Activated naive CD8-positive, alpha-beta T cell treated with anti-CD3 and anti-CD28 coated beads, Interleukin-2, amount 50 U/mL, for 16 hours (primary cell): Measurements from ENCODE around the gene EML1.

Experiments
- DNase-seq: peaks from one replicate; pipeline ENCODE4 v3.0.0-alpha.2; 2020; ENCODE audit warnings: low read depth, low spot score

Gene EML1

GRCh38 chr14:99779751-99780150, 13.5 kb upstream of the EML1 start:
- no peak for DNase-seq

GRCh38 chr14:99780690-99781089, 12.5 kb upstream of the EML1 start:
- DNase-seq: no peak

GRCh38 chr14:99781091-99781490, 12.1 kb upstream of the EML1 start:
- DNase-seq: no peak

- no peak for DNase-seq
Observed at GRCh38 chr14:99781853-99782610, 11.2 kb upstream of the EML1 start.

- DNase-seq: no peak
Observed at GRCh38 chr14:99784508-99784907, 8.7 kb upstream of the EML1 start.

GRCh38 chr14:99785426-99785825, 7.8 kb upstream of the EML1 start:
- no peak for DNase-seq

GRCh38 chr14:99786511-99786989, 6.7 kb upstream of the EML1 start:
- no peak for DNase-seq

GRCh38 chr14:99788713-99789112, 4.5 kb upstream of the EML1 start:
- DNase-seq: no peak

- no peak for DNase-seq
Observed at GRCh38 chr14:99789581-99789980, 3.6 kb upstream of the EML1 start.

GRCh38 chr14:99790201-99790977, 2.8 kb upstream of the EML1 start:
- no peak for DNase-seq

GRCh38 chr14:99790978-99791376, 2.2 kb upstream of the EML1 start:
- no peak for DNase-seq

GRCh38 chr14:99791476-99792209, 1.6 kb upstream of the EML1 start:
- no peak for DNase-seq

- DNase-seq: no peak
Observed at GRCh38 chr14:99792210-99792535, 1.0 kb upstream of the EML1 start.

GRCh38 chr14:99792551-99793212, 531 bp upstream of the EML1 start:
- DNase-seq: no peak

GRCh38 chr14:99794151-99794780, 1.1 kb downstream of the EML1 start:
- DNase-seq: no peak

GRCh38 chr14:99795046-99795445, 1.8 kb downstream of the EML1 start:
- DNase-seq: no peak

- DNase-seq: no peak
Observed at GRCh38 chr14:99797231-99797630, 4.0 kb downstream of the EML1 start.

GRCh38 chr14:99800781-99801180, 7.6 kb downstream of the EML1 start:
- DNase-seq: no peak

- DNase-seq: no peak
Observed at GRCh38 chr14:99802301-99803105, 9.3 kb downstream of the EML1 start.

- no peak for DNase-seq
Observed at GRCh38 chr14:99803106-99803775, 10.0 kb downstream of the EML1 start.
